Activated CD4-positive, alpha-beta T cell treated with anti-CD3 and anti-CD28 coated beads, Interleukin-2, amount 50 U/mL, for 24 hours (primary cell): Measurements from ENCODE around the gene PRR30.

Experiments
- DNase-seq, 2 donors: peaks; one replicate each; pipeline ENCODE4 v3.0.0-alpha.2; 2020; ENCODE audit warnings: low read depth in 1 of 2, low spot score in 1 of 2

The PRR30 gene

DNA sequence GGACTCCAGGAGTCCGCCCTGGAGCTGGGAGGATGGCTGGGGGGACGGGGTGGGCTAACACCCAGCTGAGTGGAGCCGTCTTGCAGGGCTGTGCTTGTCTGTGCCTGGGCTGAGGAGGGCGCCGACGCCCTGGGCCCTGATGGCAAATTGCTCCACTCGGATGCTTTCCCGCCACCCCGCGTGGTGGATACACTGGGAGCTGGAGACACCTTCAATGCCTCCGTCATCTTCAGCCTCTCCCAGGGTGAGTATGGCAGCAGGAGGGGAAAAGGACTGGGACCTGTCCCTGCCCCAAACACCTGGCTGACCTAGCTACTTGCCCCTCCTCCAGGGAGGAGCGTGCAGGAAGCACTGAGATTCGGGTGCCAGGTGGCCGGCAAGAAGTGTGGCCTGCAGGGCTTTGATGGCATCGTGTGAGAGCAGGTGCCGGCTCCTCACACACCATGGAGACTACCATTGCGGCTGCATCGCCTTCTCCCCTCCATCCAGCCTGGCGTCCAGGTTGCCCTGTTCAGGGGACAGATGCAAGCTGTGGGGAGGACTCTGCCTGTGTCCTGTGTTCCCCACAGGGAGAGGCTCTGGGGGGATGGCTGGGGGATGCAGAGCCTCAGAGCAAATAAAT is 39.8 kb downstream of the PRR30 start:
- DNase-seq = no peak

DNA sequence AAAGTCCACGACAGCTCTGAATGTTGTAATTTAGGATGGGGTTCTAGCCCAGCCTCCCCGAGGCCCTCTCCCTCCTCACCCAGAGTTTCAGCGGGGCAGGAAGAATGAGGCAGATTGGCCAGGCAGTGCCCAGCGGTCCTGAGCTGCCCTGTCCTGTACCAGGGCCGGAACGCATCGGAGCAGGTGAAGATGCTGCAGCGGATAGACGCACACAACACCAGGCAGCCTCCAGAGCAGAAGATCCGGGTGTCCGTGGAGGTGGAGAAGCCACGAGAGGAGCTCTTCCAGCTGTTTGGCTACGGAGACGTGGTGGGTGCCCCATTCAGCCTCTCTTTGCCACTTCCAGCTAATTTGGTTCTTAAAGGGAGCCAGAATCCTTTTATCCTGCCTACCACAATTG is 41.9 kb downstream of the PRR30 start:
- DNase-seq = no peak

DNA sequence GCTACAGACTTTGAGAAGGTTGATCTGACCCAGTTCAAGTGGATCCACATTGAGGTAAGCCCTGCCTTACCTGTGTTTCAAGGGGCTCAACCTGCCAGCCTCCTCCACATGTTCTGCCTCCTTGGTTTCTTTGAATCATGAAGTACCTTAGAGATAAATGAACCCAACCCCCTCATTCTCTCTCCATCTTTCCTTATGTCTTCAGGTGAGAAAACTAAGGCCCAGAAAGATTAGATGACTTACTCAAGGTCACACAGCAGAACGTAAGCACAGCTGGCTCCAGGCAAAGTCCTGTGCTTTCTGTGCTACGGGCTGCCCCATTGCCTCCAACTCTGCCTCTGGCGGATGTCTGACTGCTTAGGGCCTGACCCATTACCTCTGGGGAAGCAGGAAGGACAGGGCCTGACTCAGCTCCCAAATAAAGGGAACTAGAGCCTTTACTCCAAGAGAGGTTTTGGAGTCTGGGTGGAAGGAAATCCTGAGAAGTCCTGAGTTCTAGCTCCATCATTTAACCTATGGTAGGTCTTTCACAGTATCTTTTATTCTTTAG is 42.4 kb downstream of the PRR30 start:
- no peak for DNase-seq

DNA sequence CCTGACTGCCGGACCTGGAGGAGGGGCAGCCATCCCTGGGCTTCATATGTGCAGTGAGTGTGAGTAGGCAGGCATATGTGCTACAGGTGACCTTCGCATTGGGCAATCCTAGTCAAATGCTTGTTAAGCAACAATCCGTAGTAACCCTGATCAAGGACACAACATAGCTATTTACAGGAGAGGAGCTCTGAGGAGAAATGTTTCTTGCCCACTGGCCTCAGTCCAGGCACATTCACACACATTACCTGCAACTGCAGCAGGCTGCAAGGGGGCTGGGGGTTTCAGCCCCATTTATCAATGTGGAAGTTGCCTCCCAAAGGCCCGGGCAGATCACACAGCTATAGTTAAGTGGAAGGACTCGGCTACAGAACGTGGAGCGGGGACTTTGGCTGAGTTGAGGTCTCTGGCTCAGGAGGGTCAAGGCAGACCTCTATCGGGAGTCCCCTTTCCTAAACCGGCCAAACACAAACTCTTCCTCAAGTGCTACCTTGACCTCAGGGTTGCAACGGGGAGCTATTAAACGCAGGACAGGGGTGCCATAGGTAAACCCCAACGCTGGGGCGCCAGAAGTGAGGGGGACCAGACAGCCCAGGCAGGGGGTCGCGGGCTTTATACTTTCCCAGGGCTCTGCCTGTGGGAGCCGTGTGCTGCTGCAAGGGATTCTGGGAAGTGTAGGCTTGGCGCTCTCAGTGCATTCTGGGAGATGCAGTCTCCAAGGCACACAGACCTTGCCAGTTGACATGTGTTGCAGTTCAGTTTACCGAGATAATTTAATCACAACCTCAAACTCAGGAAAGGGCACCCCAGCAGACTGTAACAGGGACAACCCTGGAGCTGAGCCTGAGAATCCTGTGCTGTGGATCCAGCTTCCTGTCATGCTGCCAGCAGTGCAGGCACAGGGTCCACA is 43.2 kb downstream of the PRR30 start:
- no peak for DNase-seq

DNA sequence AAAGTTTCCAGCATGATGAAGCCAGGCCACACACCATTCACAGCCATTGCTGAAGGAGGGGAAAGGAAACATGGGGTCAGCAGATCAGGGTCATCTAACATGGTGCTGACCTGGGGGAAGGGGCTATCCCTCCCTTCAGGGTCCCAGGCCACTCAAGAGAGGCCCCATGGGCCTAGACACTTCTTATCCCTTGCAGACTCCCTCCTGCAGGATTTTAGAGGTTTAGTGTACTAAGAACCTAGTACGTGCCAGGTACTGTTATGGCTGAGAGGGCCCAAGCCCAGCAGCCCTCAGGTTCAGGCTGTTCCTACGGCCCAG is 43.8 kb downstream of the PRR30 start:
- DNase-seq = no peak

DNA sequence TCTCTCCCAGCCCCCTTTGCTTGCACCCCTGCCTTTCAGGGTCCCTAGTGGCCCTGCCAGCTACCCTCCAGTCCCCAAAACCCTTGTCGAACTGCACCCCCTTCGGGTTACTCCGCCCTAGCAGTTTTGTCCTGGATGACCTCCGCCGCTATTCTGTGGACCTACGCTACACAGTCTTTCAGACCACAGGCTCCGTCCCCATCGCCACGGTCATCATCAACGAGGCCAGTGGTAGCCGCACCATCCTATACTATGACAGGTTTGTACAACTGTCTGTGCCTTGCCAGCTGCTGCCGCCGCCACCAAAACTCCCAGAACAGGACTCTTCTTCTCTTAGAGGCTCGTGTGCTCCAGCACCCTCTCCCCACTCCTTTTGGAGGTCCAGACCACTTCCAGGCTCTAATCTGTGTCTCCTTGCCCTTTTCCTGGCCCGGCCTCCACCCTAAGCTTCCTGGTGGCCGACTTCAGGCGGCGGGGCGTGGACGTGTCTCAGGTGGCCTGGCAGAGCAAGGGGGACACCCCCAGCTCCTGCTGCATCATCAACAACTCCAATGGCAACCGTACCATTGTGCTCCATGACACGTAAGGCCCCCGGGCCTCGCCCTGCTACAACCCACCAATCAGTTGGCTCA is 44.7 kb downstream of the PRR30 start:
- no peak for DNase-seq

DNA sequence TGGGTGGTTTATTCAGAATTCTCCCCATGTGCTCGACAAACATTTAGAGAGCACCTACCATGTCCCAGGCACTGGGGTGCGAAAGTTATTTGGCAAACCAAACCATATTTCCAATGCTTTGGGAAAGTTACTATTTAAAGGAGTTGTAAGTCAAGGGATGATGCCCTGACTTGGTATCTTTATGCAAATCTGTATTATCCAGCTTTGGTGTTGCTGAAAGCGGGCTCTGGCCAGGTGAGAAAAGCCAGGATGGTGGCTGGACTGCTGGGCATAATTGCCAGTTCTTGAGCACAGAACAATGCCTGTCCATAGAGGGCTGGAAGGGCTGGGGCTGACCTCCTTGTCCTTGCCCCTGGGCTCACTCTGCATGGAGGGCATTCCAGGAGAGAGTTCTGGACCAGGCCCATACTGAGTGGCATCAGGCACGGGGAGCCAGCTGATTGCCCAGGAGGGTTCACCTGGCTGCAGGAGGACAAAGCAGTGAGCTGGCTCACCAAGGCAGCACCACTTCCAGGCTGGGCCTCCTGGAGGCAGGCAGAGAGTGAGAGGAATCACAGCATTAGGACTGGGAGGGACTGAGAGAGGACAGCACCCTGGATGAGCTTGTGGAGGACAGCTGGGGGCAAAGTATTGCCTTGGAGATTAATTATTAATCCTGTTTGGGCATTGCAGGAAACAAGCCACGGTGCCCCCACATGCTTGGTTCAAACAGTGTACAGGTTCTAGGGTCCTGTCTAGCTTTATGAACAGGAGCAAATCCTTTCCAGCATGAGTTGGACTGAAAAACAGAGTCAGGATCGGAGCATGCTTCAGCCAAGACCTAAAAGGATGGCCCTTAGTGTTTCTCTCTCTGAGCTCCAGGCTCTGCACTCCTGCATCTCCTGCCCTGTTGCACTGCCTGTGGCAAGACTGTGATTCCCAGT is 45.5 kb downstream of the PRR30 start:
- no peak for DNase-seq

DNA sequence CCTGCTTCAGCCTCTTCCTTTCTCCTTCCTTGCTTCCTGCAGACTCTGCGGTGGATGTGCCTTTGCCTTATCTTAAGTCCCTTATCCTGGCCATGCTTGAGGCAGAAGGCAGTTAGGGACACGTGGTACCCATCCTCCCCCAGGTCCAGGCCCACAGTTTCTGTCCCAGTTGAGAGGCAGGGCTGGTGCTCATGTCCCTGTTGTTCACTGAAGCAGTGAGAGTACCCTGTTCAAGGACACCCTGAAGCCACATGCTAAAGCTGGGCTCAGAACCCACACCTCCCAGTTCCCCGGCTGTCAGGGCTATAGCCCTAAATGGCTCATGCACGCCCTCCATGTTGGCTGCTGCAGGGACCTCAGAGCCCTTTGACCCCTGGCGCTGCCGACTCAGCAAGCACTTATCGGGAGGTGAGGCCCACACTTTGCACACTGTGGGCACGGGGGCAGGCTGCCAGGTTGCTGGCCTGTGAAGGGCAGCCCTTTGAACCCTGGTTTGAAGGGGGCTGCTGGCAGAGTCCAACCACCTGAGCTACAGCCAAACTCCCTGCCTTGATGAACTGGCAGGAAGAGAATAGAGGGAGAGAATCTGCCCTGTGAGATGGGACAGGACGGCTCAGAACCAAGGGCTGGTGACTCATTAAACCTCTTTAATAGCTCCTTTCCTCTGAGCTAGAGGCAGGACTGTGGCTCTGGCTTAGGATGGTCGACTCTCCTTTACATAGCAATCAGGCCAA is 46.3 kb downstream of the PRR30 start:
- DNase-seq = no peak

DNA sequence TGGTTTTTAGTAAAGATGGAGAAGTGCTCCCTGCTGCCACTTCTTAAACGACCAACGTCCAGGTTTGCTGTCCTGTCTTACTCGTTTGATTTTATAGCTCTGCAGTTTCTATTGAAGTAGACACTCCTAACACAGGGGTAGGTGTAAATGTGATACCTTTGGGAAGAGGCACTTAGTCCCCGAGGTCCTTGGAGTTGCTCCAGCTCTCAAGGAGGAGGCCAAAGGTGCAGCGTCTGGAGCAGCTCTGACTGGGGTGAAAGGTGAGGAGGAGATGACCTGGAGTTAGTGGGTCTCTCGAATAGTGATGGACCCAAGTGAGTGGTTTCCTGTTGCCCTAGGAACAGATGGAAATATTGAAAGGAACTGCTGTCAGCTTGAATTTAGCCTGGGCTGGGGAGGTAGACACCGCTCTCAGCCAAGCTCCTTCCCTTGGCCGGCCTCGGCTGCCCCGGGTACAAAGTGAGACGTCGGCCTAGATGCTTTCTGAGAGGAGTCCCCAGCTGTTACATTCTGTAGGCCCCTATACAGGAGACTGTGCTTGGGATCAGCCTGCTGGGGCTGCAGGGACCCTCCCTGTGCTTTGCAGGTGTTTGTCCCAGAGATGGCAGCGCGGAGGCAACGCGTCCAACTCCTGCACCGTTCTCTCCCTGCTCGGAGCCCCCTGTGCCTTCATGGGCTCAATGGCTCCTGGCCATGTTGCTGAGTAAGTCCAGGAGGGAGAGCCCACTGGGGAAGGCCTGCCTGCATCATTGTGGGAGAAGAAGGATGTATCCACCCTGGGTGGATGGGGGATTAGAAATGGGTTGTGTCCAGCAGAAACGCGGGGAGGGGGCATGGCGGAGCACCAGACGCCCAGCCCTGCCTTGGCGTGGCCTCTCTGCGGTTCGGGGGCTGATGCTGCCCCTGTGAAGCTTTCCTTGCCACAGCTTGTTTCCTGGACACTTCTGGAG is 47.2 kb downstream of the PRR30 start:
- no peak for DNase-seq

DNA sequence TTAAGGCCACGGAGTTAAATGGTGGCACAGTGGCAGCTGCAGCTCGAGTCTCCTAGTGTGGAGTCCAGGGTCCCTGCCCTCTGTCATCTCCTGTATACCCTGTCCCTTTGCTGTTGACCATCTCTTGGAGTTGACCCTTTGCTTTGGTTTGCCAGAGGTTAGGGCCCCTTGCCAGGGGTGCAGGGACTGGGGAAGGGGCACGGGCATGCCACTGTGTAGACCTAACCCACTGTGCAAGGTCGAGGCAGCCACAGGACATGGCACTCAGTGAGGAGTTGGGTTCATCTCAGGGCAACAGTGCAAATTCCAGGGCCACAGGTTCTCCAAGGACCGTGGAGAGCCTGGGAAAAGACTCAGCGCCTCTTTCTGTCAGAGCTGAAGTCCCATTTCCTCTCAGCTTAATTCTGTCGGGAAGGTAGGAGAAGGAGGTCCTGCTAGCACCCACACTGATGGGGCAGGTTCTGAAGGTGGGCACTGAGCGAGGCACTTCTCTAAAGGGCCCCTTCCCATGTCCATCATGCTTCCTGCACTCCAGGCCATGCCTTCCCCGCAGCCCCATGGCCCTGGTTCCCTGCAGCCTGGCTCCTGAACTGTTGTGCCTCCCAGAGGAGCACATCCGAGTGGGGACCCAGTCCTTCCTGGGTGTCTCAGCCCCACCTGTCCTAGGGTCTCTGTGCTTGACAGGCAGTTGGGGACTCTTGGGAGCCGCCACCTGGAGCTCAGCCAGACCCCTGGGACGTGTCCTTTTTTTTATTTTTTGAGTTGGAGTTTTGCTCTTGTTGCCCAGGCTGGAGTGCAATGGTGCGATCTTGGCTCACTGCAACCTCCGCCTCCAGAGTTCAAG is 49.9 kb downstream of the PRR30 start:
- no peak for DNase-seq

DNA sequence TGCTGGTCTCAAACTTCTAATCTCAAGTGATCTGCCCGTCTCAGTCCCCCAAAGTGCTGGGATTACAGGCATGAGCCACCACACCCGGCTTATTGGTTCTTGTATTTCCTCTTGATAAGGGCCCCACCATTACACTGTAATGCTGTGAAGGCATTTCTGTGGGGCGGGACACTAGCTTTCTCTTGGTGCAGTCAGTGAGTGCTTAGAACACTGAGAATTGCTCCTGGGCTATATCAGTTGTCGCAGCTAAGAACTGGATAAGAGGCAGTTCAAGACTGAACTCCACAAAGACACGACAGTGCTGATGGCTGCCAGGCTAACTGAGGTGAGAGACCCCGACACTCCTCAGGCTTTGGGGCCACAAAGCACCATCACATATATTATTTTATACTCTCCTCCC is 50.6 kb downstream of the PRR30 start:
- DNase-seq = no peak

DNA sequence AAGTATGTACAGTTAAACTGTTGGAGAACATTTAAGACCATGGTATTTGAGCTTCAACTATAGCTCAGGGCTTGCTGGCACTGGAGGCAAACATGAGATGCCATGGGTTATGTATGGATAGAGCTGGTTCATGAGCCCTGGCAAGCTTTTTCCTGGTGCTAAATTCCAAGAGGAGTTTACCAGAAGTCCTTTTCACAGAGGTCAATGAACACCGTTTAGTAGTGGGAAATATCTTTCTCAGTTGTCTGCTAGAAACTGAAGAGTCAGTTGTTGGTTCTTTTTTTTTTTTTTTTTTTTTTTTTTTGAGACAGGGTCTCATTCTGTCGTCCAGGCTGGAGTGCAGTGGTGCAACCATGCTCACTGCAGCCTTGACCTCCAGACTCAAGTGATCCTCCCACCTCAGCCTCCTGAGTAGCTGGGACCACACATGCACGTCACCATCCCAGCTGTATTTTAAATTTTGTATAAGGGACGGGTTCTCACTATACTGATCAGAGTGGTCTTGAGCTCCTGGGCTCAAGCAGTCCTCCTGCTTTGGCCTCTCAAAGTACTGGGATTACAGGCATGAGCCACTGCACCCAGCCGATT is 51.3 kb downstream of the PRR30 start:
- no peak for DNase-seq
